ENCODE measurements around the gene SYT6. TPM values are rescaled to one million over a fixed set of nuclear protein-coding genes. Genes with fewer than 3 reads are reported as not detected.
"Not testable (repeated sequence)": the region's sequence is repeated elsewhere in the genome, so short reads cannot be mapped to it uniquely, and the experiment has no call there.

The SYT6 gene
- total RNA-seq, 1 donor from 2014 or later = under 0.01 TPM

- Histone ChIP-seq H3K4me3 (ENCODE audit: low read length in 3 of 3) (no peak overlapping the region), H3K9me3 (ENCODE audit: control insufficient read depth in 3 of 3, low read length in 3 of 3) (no peaks in the 10 kb centered on the region), H3K27me3 (ENCODE audit: control insufficient read depth in 3 of 3, insufficient read depth in 3 of 3, low read length in 3 of 3) (no peaks in the 10 kb centered on the region), H3K36me3 (ENCODE audit: control insufficient read depth in 3 of 3, insufficient read depth in 3 of 3, low read length in 3 of 3) (no peaks in the 10 kb centered on the region), H3K4me1 (ENCODE audit: control insufficient read depth in 3 of 3, insufficient read depth in 3 of 3, low read length in 3 of 3) (peaks cover 20 to 38% (median 28%) of the 10 kb centered on the region in 3 donors), H3K9ac (ENCODE audit: low read depth in 1 of 3, low read length in 3 of 3) (no peak overlapping the region), H3K27ac (ENCODE audit: low read depth, low read length) (no peak overlapping the region)
Measured at GRCh38 chr1:114079596-114080190, 74.0 kb downstream of the SYT6 start.

- no peak overlapping the region for H3K4me3 ChIP-seq (ENCODE audit: low read length in 3 of 3)
- peaks cover 20 to 38% (median 28%) of the 10 kb centered on the region in 3 donors for H3K4me1 ChIP-seq (ENCODE audit: control insufficient read depth in 3 of 3, insufficient read depth in 3 of 3, low read length in 3 of 3)
- no peaks in the 10 kb centered on the region for H3K36me3 ChIP-seq (ENCODE audit: control insufficient read depth in 3 of 3, insufficient read depth in 3 of 3, low read length in 3 of 3)
- H3K27me3 ChIP-seq (ENCODE audit: control insufficient read depth in 3 of 3, insufficient read depth in 3 of 3, low read length in 3 of 3) = no peaks in the 10 kb centered on the region
- no peak overlapping the region for H3K27ac ChIP-seq (ENCODE audit: low read depth, low read length)
- no peaks in the 10 kb centered on the region for H3K9me3 ChIP-seq (ENCODE audit: control insufficient read depth in 3 of 3, low read length in 3 of 3)
- H3K9ac ChIP-seq (ENCODE audit: low read depth in 1 of 3, low read length in 3 of 3) = no peak overlapping the region
Measured at GRCh38 chr1:114078116-114078515, 75.6 kb downstream of the SYT6 start.

- Histone ChIP-seq H3K4me1 (ENCODE audit: control insufficient read depth in 3 of 3, insufficient read depth in 3 of 3, low read length in 3 of 3) (peaks cover 16 to 36% (median 23%) of the 10 kb centered on the region in 3 donors), H3K27me3 (ENCODE audit: control insufficient read depth in 3 of 3, insufficient read depth in 3 of 3, low read length in 3 of 3) (no peaks in the 10 kb centered on the region), H3K36me3 (ENCODE audit: control insufficient read depth in 3 of 3, insufficient read depth in 3 of 3, low read length in 3 of 3) (no peaks in the 10 kb centered on the region), H3K27ac (ENCODE audit: low read depth, low read length) (no peak overlapping the region), H3K4me3 (ENCODE audit: low read length in 3 of 3) (no peak overlapping the region), H3K9ac (ENCODE audit: low read depth in 1 of 3, low read length in 3 of 3) (no peak overlapping the region), H3K9me3 (ENCODE audit: control insufficient read depth in 3 of 3, low read length in 3 of 3) (peaks cover 0 to 7% (median 0%) of the 10 kb centered on the region in 3 donors)
Measured at GRCh38 chr1:114077188-114077587, 76.5 kb downstream of the SYT6 start.

DNA sequence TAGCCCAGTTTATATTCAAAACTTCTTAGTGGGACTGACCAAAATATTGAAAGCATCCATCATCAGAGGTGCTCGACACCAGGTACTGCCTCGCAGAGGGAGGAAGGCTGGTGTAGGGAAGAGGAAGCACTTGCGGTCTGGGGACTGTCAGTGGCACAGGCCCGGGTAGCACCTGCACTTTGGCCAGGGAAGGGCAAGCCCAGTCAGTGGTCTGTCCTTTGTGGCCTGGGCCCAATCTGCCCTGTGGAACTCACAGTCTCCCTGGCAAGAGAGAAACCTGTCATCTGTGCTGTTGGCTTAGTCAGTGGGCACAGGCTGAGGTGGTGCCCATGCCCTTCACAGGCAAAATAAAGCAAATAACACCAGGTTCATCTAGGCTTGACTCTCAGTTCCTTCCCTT is 77.4 kb downstream of the SYT6 start:
- Histone ChIP-seq H3K9me3 (ENCODE audit: control insufficient read depth in 3 of 3, low read length in 3 of 3) (peaks cover 0 to 8% (median 0%) of the 10 kb centered on the region in 3 donors), H3K9ac (ENCODE audit: low read depth in 1 of 3, low read length in 3 of 3) (no peak overlapping the region), H3K4me3 (ENCODE audit: low read length in 3 of 3) (no peak overlapping the region), H3K27ac (ENCODE audit: low read depth, low read length) (no peak overlapping the region), H3K4me1 (ENCODE audit: control insufficient read depth in 3 of 3, insufficient read depth in 3 of 3, low read length in 3 of 3) (peaks cover 7 to 27% (median 14%) of the 10 kb centered on the region in 3 donors), H3K36me3 (ENCODE audit: control insufficient read depth in 3 of 3, insufficient read depth in 3 of 3, low read length in 3 of 3) (no peaks in the 10 kb centered on the region), H3K27me3 (ENCODE audit: control insufficient read depth in 3 of 3, insufficient read depth in 3 of 3, low read length in 3 of 3) (no peaks in the 10 kb centered on the region)

DNA sequence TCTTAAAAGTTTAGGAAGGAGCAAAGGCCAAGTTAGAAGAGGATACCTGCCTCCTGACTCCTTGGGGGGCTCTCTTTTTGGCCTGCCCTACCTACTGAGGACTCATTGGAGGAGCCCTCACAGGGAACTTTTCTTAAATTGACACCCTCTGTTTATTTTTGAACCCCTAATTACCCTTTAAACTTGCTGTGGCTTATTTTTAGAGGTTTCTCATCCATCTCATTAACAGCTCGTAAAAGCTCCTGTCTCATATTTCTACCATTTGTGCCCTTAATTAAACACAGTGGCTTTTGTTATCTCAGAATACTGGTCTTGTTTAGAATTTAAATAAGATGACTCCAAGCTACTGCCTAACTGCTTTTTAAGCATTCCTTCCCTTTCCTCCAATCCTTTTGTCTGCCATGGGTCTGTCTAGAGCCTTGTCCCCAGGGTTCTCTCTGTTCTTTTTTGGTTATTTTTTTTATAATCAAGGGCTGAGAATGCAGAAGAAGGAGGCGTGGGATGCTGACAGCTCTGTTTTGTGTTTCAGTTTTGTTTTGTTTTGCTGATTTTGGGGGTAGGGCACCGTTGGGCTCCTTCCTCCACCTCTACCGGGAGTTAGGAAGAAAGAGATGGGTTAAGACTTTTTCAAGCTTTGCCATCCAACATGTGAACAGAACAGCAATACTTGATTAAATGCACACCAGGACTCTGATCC is 78.0 kb downstream of the SYT6 start:
- Histone ChIP-seq H3K27me3 (ENCODE audit: control insufficient read depth in 3 of 3, insufficient read depth in 3 of 3, low read length in 3 of 3) (no peaks in the 10 kb centered on the region), H3K9me3 (ENCODE audit: control insufficient read depth in 3 of 3, low read length in 3 of 3) (peaks cover 0 to 8% (median 0%) of the 10 kb centered on the region in 3 donors), H3K9ac (ENCODE audit: low read depth in 1 of 3, low read length in 3 of 3) (no peak overlapping the region), H3K36me3 (ENCODE audit: control insufficient read depth in 3 of 3, insufficient read depth in 3 of 3, low read length in 3 of 3) (no peaks in the 10 kb centered on the region), H3K4me3 (ENCODE audit: low read length in 3 of 3) (no peak overlapping the region), H3K4me1 (ENCODE audit: control insufficient read depth in 3 of 3, insufficient read depth in 3 of 3, low read length in 3 of 3) (peaks cover 3 to 21% (median 8%) of the 10 kb centered on the region in 3 donors), H3K27ac (ENCODE audit: low read depth, low read length) (no peak overlapping the region)

DNA sequence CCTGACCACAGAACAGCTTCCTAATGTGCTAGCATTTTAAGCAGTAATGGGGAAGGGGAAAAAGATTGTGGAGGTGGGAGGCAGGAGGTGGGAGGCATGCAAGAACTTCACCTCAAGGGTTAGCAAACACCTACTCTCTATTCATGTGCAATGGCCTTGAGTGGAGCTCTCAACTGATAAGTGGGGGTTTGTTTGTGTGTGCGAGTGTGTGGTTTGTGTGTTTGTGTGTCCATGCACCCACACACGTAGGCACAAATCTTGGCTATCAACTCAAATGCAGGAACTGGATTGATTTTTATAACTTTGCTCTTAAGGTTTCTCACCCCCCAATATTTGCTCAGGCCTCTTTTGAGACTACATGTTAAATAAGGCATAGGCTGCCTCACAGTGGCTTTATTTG is 78.6 kb downstream of the SYT6 start:
- H3K4me3 ChIP-seq (ENCODE audit: low read length in 3 of 3) = no peak overlapping the region
- H3K27me3 ChIP-seq (ENCODE audit: control insufficient read depth in 3 of 3, insufficient read depth in 3 of 3, low read length in 3 of 3) = no peaks in the 10 kb centered on the region
- peaks cover 0 to 8% (median 0%) of the 10 kb centered on the region in 3 donors for H3K9me3 ChIP-seq (ENCODE audit: control insufficient read depth in 3 of 3, low read length in 3 of 3)
- peaks cover 3 to 18% (median 8%) of the 10 kb centered on the region in 3 donors for H3K4me1 ChIP-seq (ENCODE audit: control insufficient read depth in 3 of 3, insufficient read depth in 3 of 3, low read length in 3 of 3)
- H3K36me3 ChIP-seq (ENCODE audit: control insufficient read depth in 3 of 3, insufficient read depth in 3 of 3, low read length in 3 of 3) = no peaks in the 10 kb centered on the region
- no peak overlapping the region for H3K9ac ChIP-seq (ENCODE audit: low read depth in 1 of 3, low read length in 3 of 3)
- H3K27ac ChIP-seq (ENCODE audit: low read depth, low read length) = no peak overlapping the region

GRCh38 chr1:114072246-114072645 is 81.4 kb downstream of the SYT6 start:
- Histone ChIP-seq H3K36me3 (ENCODE audit: control insufficient read depth in 3 of 3, insufficient read depth in 3 of 3, low read length in 3 of 3) (no peaks in the 10 kb centered on the region), H3K27ac (ENCODE audit: low read depth, low read length) (no peak overlapping the region), H3K4me1 (ENCODE audit: control insufficient read depth in 3 of 3, insufficient read depth in 3 of 3, low read length in 3 of 3) (peaks cover 0 to 4% (median 3%) of the 10 kb centered on the region in 3 donors), H3K4me3 (ENCODE audit: low read length in 3 of 3) (no peak overlapping the region), H3K9me3 (ENCODE audit: control insufficient read depth in 3 of 3, low read length in 3 of 3) (peaks cover 0 to 8% (median 0%) of the 10 kb centered on the region in 3 donors), H3K27me3 (ENCODE audit: control insufficient read depth in 3 of 3, insufficient read depth in 3 of 3, low read length in 3 of 3) (no peaks in the 10 kb centered on the region), H3K9ac (ENCODE audit: low read depth in 1 of 3, low read length in 3 of 3) (no peak overlapping the region)

- H3K9ac ChIP-seq (ENCODE audit: low read depth in 1 of 3, low read length in 3 of 3); H3K9me3 ChIP-seq (ENCODE audit: control insufficient read depth in 3 of 3, low read length in 3 of 3); H3K27me3 ChIP-seq (ENCODE audit: control insufficient read depth in 3 of 3, insufficient read depth in 3 of 3, low read length in 3 of 3); H3K4me1 ChIP-seq (ENCODE audit: control insufficient read depth in 3 of 3, insufficient read depth in 3 of 3, low read length in 3 of 3); H3K36me3 ChIP-seq (ENCODE audit: control insufficient read depth in 3 of 3, insufficient read depth in 3 of 3, low read length in 3 of 3); H3K4me3 ChIP-seq (ENCODE audit: low read length in 3 of 3); H3K27ac ChIP-seq (ENCODE audit: low read depth, low read length): not testable (repeated sequence)
Measured at GRCh38 chr1:114069762-114070161, 83.9 kb downstream of the SYT6 start.

- not testable (repeated sequence) for H3K27me3 ChIP-seq (ENCODE audit: control insufficient read depth in 3 of 3, insufficient read depth in 3 of 3, low read length in 3 of 3); H3K4me1 ChIP-seq (ENCODE audit: control insufficient read depth in 3 of 3, insufficient read depth in 3 of 3, low read length in 3 of 3)
Measured at GRCh38 chr1:114068684-114069083, 85.0 kb downstream of the SYT6 start.

DNA sequence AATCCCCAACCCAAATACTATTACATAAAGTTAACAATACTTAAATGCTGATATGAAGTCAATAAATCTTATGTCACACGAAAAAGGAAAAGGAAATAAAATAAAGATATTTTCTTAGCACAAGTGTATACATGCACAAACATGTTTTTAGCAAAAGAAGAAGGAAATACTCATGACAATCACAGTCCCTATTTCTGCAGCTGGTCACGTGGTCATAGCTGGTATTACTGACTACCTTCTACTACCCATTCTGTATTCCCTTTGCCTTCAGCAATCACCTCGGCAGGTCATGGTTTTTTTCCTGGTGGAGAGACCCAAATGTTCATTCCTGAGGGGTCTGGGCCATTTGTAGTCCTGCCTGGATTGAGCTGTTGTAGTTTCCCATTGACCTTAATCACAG is 88.0 kb downstream of the SYT6 start:
- not testable (repeated sequence) for H3K27ac ChIP-seq (ENCODE audit: low read depth, low read length); H3K9ac ChIP-seq (ENCODE audit: low read depth in 1 of 3, low read length in 3 of 3); H3K36me3 ChIP-seq (ENCODE audit: control insufficient read depth in 3 of 3, insufficient read depth in 3 of 3, low read length in 3 of 3); H3K9me3 ChIP-seq (ENCODE audit: control insufficient read depth in 3 of 3, low read length in 3 of 3); H3K4me1 ChIP-seq (ENCODE audit: control insufficient read depth in 3 of 3, insufficient read depth in 3 of 3, low read length in 3 of 3); H3K4me3 ChIP-seq (ENCODE audit: low read length in 3 of 3); H3K27me3 ChIP-seq (ENCODE audit: control insufficient read depth in 3 of 3, insufficient read depth in 3 of 3, low read length in 3 of 3)

More at GRCh38 chr1:114068684-114069083, 85.0 kb downstream of the SYT6 start:
- not testable (repeated sequence) for H3K9me3 ChIP-seq (ENCODE audit: control insufficient read depth in 3 of 3, low read length in 3 of 3); H3K27ac ChIP-seq (ENCODE audit: low read depth, low read length); H3K9ac ChIP-seq (ENCODE audit: low read depth in 1 of 3, low read length in 3 of 3); H3K4me3 ChIP-seq (ENCODE audit: low read length in 3 of 3); H3K36me3 ChIP-seq (ENCODE audit: control insufficient read depth in 3 of 3, insufficient read depth in 3 of 3, low read length in 3 of 3)

Measured in skeletal muscle tissue (tissue), 4 donors.